Activated CD4-positive, alpha-beta T cell treated with anti-CD3 and anti-CD28 coated beads, Interleukin-2, Interleukin-6, amounts not matched to agents 100 ng/mL and 50 ng/mL, durations not matched to agents 16 hours and 8 hours (primary cell): ENCODE results near the gene GID8.

ENCODE experiments used
- DNase-seq: peaks from one replicate; pipeline ENCODE4 v3.0.0-alpha.2; 2020

Gene GID8

GRCh38 chr20:62938105-62938888 is at the start of gene GID8:
Gene GID8, plus strand, starts transcription at chr20:62938147. Its CDS starts 3,356 bp downstream, at chr20:62941503.
- peak; percentile 52 for DNase-seq

DNA sequence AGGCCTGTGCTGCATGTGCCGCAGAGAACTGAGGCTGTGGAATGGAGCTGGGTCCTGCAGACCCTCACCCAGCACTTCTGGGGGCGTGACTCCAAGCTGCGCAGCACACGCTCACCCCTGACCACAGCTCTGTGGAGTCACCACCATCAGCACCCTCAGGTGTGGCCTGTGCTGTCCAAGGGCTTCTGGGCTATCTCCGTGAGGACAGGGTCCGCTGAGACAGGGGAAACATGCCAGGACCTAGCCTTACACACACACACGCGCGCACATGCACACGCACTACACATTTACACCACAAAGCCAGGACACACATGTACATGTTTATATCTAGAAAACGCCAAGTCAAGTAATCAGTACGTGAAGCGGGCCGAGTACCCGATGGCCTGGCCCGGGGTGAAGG is 49.5 kb upstream of the GID8 start:
- DNase-seq = no peak

DNA sequence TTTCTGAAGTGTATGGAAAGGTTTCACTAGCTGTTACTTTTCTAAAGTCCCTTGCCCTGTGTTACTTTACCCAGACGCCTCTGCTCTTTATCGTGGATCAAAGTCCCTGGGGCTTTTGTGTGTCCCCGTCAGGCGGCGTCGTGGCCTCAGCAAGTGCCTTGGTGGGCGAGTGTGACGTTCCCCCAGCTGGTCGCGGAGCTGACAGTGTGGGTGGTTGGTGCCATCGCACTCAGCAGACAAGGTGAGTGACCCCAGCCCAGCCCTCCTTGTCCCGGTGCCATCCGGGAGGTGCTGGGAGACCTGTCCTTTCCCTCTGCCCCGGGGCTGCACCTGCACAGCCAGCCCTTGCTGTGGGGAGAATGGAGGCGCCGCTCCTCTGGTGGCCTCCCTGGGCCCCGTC is 49.0 kb upstream of the GID8 start:
- no peak for DNase-seq

DNA sequence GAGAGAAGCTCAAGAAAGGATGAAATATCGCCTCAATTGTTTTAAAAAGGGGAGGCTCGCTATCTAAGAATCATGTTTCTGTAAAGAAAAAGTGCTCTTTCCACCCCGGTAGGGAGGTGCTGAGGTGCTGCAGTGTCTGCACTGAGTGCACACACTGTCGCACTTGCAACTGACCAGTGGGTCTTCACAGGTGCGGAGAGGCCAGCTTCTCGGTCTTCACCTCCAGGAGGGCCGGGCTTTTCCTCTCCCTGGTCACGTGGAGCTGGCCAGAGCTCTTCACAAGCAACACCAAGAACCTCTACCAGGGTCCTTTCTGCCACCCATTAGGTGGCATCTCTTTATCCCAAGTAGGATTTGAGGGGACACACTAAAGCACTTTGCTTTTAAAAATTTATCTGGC is 48.5 kb upstream of the GID8 start:
- no peak for DNase-seq

- DNase-seq = no peak
These were observed 48.1 kb upstream of the GID8 start for GRCh38 chr20:62889871-62890270.

DNA sequence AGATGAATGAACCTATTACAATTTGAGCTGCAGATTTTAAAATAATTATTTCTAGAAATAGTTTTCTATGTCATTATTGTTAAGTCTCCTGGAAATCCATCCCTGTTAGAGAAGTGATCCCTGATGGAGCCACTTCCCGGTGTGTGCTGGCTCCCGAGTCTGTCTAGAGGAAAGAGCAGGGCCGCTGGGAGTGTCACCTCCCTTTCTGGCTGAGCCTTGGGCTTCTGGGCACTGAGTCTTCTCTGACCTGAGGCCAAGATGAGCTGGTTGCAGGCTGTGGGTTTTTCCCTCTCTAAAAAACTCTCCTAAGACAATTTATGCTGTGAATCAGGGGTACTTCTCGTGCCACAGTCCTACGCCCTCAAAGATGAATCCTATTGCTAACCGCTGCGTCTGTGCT is 47.5 kb upstream of the GID8 start:
- DNase-seq = no peak

DNA sequence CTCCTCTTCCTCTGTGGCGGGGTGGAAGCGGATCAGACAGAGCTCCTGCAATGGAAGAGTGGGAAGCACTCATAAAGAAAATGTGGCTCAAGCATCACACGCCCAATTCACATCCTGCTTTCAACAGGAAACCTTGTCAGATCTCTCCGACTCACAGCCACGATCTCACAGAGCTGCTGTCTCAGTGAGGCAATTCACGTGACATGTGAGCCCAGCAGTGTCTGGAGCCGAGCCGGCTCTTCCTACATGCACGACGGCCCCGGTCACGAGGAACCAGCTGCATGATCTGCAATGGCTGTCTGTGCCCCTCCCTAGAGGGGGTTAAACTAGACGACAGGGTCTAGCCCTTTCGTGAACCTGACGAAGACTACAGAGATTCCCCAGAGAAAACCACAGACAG is 46.8 kb upstream of the GID8 start:
- DNase-seq = peak; percentile 48

GRCh38 chr20:62892348-62893304 is 45.3 kb upstream of the GID8 start:
- no peak for DNase-seq

GRCh38 chr20:62893700-62894099 is 44.2 kb upstream of the GID8 start:
- DNase-seq = no peak

DNA sequence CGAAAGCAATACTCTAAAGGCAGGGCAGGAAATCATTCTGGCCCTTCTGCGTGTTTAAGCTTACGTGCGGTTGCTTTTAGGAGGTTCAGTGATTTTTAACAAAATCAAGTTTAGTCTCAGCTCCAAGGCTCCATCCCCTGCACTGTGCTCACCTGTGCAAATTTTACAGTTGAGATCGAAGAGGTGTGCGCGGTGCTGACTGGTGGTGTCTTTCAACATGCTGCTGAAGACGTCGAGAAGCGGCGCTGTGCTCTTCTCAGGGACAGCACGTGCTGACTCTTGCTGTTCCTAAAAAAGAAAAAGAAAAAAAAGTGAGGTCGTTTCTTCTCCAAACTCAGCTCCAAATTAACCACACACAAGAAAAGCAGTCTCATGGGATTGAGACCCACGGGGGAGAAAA is 43.7 kb upstream of the GID8 start:
- DNase-seq = no peak

DNA sequence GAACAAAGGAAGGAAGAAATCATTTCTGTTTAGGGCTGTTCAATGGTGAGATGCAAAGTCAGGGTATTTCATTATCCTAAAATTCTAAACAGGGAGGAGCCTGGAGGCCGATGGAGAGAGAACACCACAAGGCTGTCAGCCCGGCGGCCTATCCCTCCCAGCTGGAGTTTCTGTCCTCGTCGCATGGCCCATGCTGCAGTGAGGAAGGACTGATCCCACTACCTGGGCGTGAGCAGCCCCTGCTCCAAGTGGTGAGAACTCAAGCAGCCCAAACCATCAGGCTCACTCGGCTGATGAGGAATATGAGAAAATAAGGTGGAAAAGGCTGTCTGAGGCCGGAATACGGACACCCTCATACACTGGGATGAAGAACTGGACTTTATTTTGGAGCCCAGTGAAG is 42.4 kb upstream of the GID8 start:
- no peak for DNase-seq

GRCh38 chr20:62896526-62896925 is 41.4 kb upstream of the GID8 start:
- DNase-seq = no peak

- no peak for DNase-seq
These were observed 40.3 kb upstream of the GID8 start for GRCh38 chr20:62897666-62898065.

- no peak for DNase-seq
These were observed 39.6 kb upstream of the GID8 start for GRCh38 chr20:62898093-62898964.

DNA sequence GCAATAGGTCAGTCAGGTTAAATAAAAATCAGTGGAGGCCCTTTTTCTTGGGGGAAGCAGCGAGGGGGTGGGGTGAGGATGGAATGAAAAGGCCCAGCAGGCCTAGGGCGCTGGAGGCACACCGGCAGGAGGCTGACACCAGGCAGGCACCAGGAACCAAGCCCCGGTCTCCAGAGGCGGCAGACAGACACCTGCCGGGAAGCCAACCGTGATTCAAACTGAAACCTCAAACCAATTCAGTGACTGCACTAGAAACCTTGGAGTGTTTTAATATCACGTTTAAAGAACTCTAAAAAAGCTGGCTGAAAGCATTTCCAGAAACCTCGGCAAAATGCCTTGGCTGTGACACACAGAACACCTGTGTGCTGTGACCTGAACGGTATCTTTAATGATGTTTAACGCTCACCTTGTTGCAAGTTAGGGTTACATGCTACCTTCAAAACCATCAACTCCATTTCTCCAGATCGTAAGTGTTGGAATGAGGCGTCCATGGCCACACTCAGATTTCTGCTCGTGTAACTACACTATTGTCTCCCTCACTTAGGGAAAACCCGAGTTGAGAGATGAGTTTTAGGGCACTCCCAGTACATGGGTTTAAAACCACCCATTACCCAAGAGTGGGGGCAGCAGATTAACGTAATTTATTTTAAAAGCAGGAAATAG is 38.8 kb upstream of the GID8 start:
- peak; percentile 87 for DNase-seq

DNA sequence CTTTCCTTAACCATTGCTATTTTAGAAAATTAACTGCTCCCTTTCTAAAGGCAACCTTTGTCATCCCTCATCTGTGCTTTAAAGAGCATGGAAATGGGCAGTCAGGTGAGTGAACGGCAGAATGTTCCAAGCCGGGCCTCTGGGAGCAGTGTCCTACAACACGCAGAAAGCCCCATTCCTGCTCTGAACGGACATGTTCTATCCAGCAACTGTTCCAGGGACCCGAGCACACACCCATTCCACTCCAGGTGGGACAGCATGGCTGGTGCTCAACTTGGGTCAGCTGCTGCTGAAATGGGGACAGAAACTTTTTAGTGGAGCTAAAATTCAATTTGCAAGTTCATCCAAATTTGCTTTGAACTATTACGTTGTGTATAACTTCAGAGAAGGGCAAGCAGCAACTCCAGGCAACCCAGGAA is 38.3 kb upstream of the GID8 start:
- no peak for DNase-seq

- peak; percentile 86 for DNase-seq
These were observed 37.8 kb upstream of the GID8 start for GRCh38 chr20:62900052-62900691.

DNA sequence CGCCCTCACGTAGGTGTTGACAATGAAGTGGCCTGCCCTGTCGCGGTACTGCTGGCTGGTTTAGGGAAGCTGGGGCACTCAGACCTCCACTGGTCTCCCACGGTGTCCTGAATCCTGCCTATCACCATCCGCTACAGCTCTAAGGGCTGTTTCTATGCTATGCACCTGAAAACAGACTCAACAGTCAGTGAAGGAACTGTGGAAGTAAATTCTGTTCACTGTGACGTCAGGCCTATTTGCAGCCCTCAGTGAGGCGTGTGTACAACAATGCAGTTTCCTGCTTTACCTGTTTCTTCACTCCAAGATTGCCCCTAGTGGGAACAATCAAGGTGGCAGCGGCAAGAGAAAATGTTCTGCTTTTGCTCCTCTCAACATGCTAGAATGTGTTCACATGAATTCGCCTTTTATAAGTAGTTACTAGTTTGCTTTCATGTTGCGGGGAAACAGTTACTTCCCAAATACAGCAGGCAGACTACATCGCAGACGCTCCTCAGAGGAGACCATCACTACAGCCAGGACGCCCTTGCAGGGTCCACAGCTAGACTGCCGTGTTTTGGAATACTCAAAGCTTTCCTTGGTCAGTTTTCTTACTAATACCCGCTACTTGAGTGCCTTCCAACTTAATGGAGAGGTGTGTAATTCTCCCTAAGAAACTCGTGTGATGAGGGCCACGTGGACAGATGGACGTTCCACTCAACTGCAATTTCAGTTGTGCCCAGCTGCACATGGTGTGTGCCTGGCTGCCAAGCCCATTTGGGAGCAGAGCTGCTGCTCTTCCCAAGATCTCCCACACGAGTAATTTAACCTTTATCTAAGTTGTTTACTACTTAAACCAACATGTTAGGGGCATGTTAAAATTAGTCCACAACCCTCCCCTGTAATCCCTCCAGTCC is 37.0 kb upstream of the GID8 start:
- no peak for DNase-seq

GRCh38 chr20:62901891-62902290 is 36.1 kb upstream of the GID8 start:
- DNase-seq = no peak

- no peak for DNase-seq
These were observed 34.9 kb upstream of the GID8 start for GRCh38 chr20:62902926-62903615.
